H1 (cell line): ENCODE measurements around the gene SMIM33. TPM values are rescaled to one million over a fixed set of nuclear protein-coding genes. Genes with fewer than 3 reads are reported as not detected.

Experiments
- CTCF ChIA-PET: fragments of 300-600 bp; sonication (Branson Sonifier 250); formaldehyde crosslinking; loops from one replicate; lab custom pipeline; 2021; ENCODE audit not compliant: partially characterized antibody; lab: Charles Lee
- POLR2A ChIA-PET: fragments of 300-600 bp; sonication (Branson Sonifier 250); formaldehyde crosslinking; loops from one replicate; lab custom pipeline; 2021; ENCODE audit warnings: inconsistent platforms; ENCODE audit not compliant: partially characterized antibody; lab: Charles Lee
- DNase-seq, 2 experiments: peaks; one replicate each; pipeline versions ENCODE4 v3.0.0 to v3.0.0-alpha.2; 2010 to 2022; ENCODE audit warnings: low spot score in 2 of 2, low read depth in 1 of 2, mixed read lengths in 1 of 2
- FAIRE-seq: peaks from 2 replicates; lab custom pipeline; 2011; peaks lifted over from hg19 to GRCh38; lab: Jason Lieb, UNC
- H2AFZ ChIP-seq: 2 replicates; pipeline ENCODE4 v1.8.1; 2012; ENCODE audit warnings: low read length, inconsistent platforms
- H2AK5ac ChIP-seq: 2 replicates; pipeline ENCODE4 v1.6.1; 2013; ENCODE audit warnings: low read depth, low read length
- H2BK120ac ChIP-seq: replicated peaks from 2 replicates; pipeline ENCODE3; 2013; ENCODE audit warnings: low read depth, low read length, inconsistent platforms
- H2BK12ac ChIP-seq: 2 replicates; pipeline ENCODE4 v1.6.1; 2013; ENCODE audit warnings: low read depth, low read length
- H2BK15ac ChIP-seq: 2 replicates; pipeline ENCODE4 v1.6.1; 2013; ENCODE audit warnings: low read length
- H2BK20ac ChIP-seq: 2 replicates; pipeline ENCODE4 v1.6.1; 2013; ENCODE audit warnings: low read length
- H2BK5ac ChIP-seq: 2 replicates; pipeline ENCODE4 v1.6.1; 2013; ENCODE audit warnings: low read depth, low read length
- H3K14ac ChIP-seq: 2 replicates; pipeline ENCODE4 v1.6.1; 2013; ENCODE audit warnings: inconsistent platforms; ENCODE audit not compliant: insufficient read length
- H3K18ac ChIP-seq: 2 replicates; pipeline ENCODE4 v1.6.1; 2013; ENCODE audit warnings: low read length; ENCODE audit errors: extremely low read depth
- H3K23ac ChIP-seq: 2 replicates; pipeline ENCODE4 v1.6.1; 2013; ENCODE audit warnings: inconsistent platforms; ENCODE audit not compliant: insufficient read length
- H3K23me2 ChIP-seq: 2 replicates; pipeline ENCODE4 v1.6.1; 2013; ENCODE audit warnings: low read depth, low read length
- H3K27ac ChIP-seq: 2 replicates; pipeline ENCODE4 v1.6.1; 2011; ENCODE audit warnings: low read depth, low read length, inconsistent platforms
- H3K27me3 ChIP-seq, 4 experiments: replicated peaks in 1 of 4; 1 replicate in 1 of 4; 2 replicates in 3 of 4; pipeline versions ENCODE4 v1.6.1 to v1.8.1; 2011 to 2013; ENCODE audit warnings: low read length in 3 of 4, mild to moderate bottlenecking in 3 of 4, inconsistent platforms in 2 of 4, mixed read lengths in 2 of 4, moderate library complexity in 1 of 4; ENCODE audit not compliant: control insufficient read depth in 3 of 4, insufficient read depth in 3 of 4; ENCODE audit errors: extremely low read depth in 1 of 4
- H3K36me3 ChIP-seq, 4 experiments: 2 replicates each; pipeline versions ENCODE4 v1.6.1 to v1.8.1; 2011 to 2013; ENCODE audit warnings: mild to moderate bottlenecking in 4 of 4, low read length in 3 of 4, moderate library complexity in 2 of 4, control low read depth in 1 of 4, inconsistent platforms in 1 of 4; ENCODE audit not compliant: insufficient read depth in 4 of 4, control insufficient read depth in 2 of 4
- H3K4ac ChIP-seq: replicated peaks from 2 replicates; pipeline ENCODE3; 2013; ENCODE audit warnings: low read length, low read depth, mixed read lengths, inconsistent platforms; ENCODE audit not compliant: insufficient read length
- H3K4me1 ChIP-seq, 4 experiments: replicated peaks in 1 of 4; 1 replicate in 1 of 4; 2 replicates in 3 of 4; pipeline versions ENCODE4 v1.6.1 to v1.8.1; 2011 to 2013; ENCODE audit warnings: low read length in 3 of 4, inconsistent platforms in 2 of 4, mixed read lengths in 1 of 4; ENCODE audit not compliant: insufficient read depth in 4 of 4, control insufficient read depth in 3 of 4
- H3K4me2 ChIP-seq, 2 experiments: 2 replicates each; pipeline versions ENCODE4 v1.6.1 to v1.8.1; 2011 to 2013; ENCODE audit warnings: low read depth in 2 of 2, low read length in 2 of 2, control low read depth in 1 of 2, inconsistent platforms in 1 of 2, mild to moderate bottlenecking in 1 of 2; ENCODE audit not compliant: insufficient read depth in 1 of 2
- H3K4me3 ChIP-seq, 4 experiments: fragments of 200-600, 300-600 bp in 1 of 4; sonication (generic), shearing (Covaris generic), sonication (Bioruptor Twin) in 1 of 4; 2 replicates each; pipeline versions ENCODE4 v1.5.1 to v1.8.1; 2011 to 2016; ENCODE audit warnings: low read length in 4 of 4, low read depth in 3 of 4, control low read depth in 2 of 4, inconsistent platforms in 2 of 4, mild to moderate bottlenecking in 2 of 4, mixed read lengths in 1 of 4, moderate library complexity in 1 of 4; ENCODE audit not compliant: insufficient read depth in 2 of 4; ENCODE audit errors: extremely low read depth in 1 of 4
- H3K56ac ChIP-seq: replicated peaks from 2 replicates; pipeline ENCODE3; 2013; ENCODE audit warnings: low read depth, mild to moderate bottlenecking, mixed read lengths, low read length, inconsistent platforms; ENCODE audit not compliant: insufficient read length
- H3K79me1 ChIP-seq: 2 replicates; pipeline ENCODE4 v1.6.1; 2013; ENCODE audit warnings: low read depth, low read length, control low read depth
- H3K79me2 ChIP-seq, 2 experiments: 2 replicates each; pipeline versions ENCODE4 v1.6.1 to v1.8.1; 2012 to 2013; ENCODE audit warnings: low read length in 2 of 2, mild to moderate bottlenecking in 2 of 2, inconsistent platforms in 1 of 2; ENCODE audit not compliant: insufficient read depth in 2 of 2, control insufficient read depth in 1 of 2
- H3K9ac ChIP-seq, 4 experiments: replicated peaks in 1 of 4; 1 replicate in 1 of 4; 2 replicates in 3 of 4; pipeline versions ENCODE4 v1.6.1 to v1.8.1; 2011 to 2013; ENCODE audit warnings: low read depth in 3 of 4, low read length in 3 of 4, control low read depth in 2 of 4, mild to moderate bottlenecking in 2 of 4, moderate library complexity in 2 of 4, inconsistent platforms in 1 of 4; ENCODE audit errors: extremely low read depth in 1 of 4
- H3K9me3 ChIP-seq, 2 experiments: 2 replicates each; pipeline versions ENCODE4 v1.6.1 to v1.8.1; 2012 to 2013; ENCODE audit warnings: mild to moderate bottlenecking in 2 of 2, moderate library complexity in 2 of 2, control low read depth in 1 of 2, inconsistent platforms in 1 of 2, low read depth in 1 of 2, low read length in 1 of 2, mixed read lengths in 1 of 2; ENCODE audit not compliant: insufficient read depth in 2 of 2
- H4K20me1 ChIP-seq, 2 experiments: replicated peaks in 1 of 2; 2 replicates each; pipeline versions ENCODE3 to v1.8.1; 2011 to 2013; ENCODE audit warnings: inconsistent platforms in 2 of 2, low read length in 2 of 2, mild to moderate bottlenecking in 1 of 2; ENCODE audit not compliant: insufficient read depth in 2 of 2, control insufficient read depth in 1 of 2
- H4K5ac ChIP-seq: 2 replicates; pipeline ENCODE4 v1.6.1; 2013; ENCODE audit warnings: low read length, low read depth, mixed read lengths, inconsistent platforms; ENCODE audit not compliant: insufficient read length
- H4K8ac ChIP-seq: 2 replicates; pipeline ENCODE4 v1.8.0; 2013; ENCODE audit warnings: mild to moderate bottlenecking, moderate library complexity, low read length, inconsistent platforms; ENCODE audit not compliant: insufficient read depth; ENCODE audit errors: extremely low read depth
- H4K91ac ChIP-seq: replicated peaks from 2 replicates; pipeline ENCODE3; 2013; ENCODE audit warnings: low read length, mixed read lengths, inconsistent platforms; ENCODE audit not compliant: insufficient read length
- CTBP2 ChIP-seq: IDR thresholded peaks from 2 replicates; pipeline ENCODE4 v1.7.0; 2011; ENCODE audit warnings: borderline replicate concordance, mild to moderate bottlenecking, moderate library complexity, mixed read lengths, low read length; ENCODE audit not compliant: insufficient read depth, insufficient read length
- POU5F1 ChIP-seq: IDR thresholded peaks from 2 replicates; pipeline ENCODE4 v1.6.1; 2011; ENCODE audit warnings: low read depth, mild to moderate bottlenecking, low read length, moderate library complexity
- SP1 ChIP-seq: IDR thresholded peaks from 2 replicates; pipeline ENCODE4 v1.6.1; 2011; ENCODE audit warnings: low read depth, low read length
- TCF12 ChIP-seq: IDR thresholded peaks from 2 replicates; pipeline ENCODE4 v1.6.1; 2011; ENCODE audit warnings: low read depth, mild to moderate bottlenecking, low read length
- WGBS, 2 experiments: shearing (Covaris generic) in 1 of 2; methylation state at CpG; one replicate each; pipeline versions ENCODE4 v1.1.6 to v1.1.7; 2013 to 2015; ENCODE audit warnings: low lambda C conversion rate in 2 of 2, mixed read lengths in 2 of 2, inconsistent platforms in 1 of 2, low coverage in 1 of 2, missing lambda C conversion rate in 1 of 2; ENCODE audit not compliant: insufficient replicate concordance in 2 of 2, insufficient coverage in 1 of 2, insufficient read length in 1 of 2; ENCODE audit errors: extremely low coverage in 1 of 2, missing lambda C conversion rate in 1 of 2; 5-methylcytosine and 5-hydroxymethylcytosine counted together
- polyA plus RNA-seq, 7 experiments: library from polyadenylated mRNA; depleted of rRNA in 3 of 7; stranded (reverse) in 5 of 7; unstranded in 2 of 7; fragments of >200 nt in 5 of 7; fragments of 200-250 nt in 2 of 7; gene quantifications; 1 replicate in 5 of 7; 2 replicates in 1 of 7; 4 replicates in 1 of 7; pipeline versions ENCODE4 v1.2.1 to v1.2.3, GENCODE V29; 2011 to 2013; ENCODE audit warnings: missing spikeins in 2 of 7, mixed read lengths in 2 of 7
- total RNA-seq: library from RNA; stranded (reverse); fragmentation: NEBNext Ultra II Directional; extraction: Animal tissue kit (Norgen Biotek cat#: 25700); gene quantifications from 2 replicates; pipeline ENCODE4 v1.2.1, GENCODE V29; 2021
- TF ChIP-seq, protein P1 (sequence below): IDR thresholded peaks from 2 replicates; pipeline ENCODE4 v1.6.1; 2011; ENCODE audit warnings: low read depth, mild to moderate bottlenecking, low read length; ENCODE audit not compliant: insufficient read depth

SMIM33 gene
- total and polyA plus RNA-seq, 2 of the 8 experiments (the other 6 are each of a cell fraction or from before 2014, with no cell fraction given): not detected

DNA sequence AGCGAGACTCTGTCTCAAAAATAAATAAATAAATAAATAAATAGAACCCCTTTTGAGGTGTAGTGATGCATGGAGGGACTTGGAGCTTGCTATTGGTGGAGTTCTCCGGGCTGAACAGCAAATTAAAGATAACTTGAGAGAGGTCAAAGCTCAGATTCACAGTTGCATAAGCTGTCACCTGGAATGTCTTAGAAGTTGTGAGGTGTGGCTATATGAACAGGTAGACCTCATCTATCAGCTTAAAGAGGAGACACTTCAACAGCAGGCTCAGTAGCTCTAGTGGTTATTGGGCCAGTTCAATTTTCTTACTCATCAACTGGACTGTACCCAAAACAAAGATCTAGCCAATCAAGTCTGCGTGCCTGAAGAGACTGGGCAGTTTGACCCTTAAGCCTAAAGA is 23.5 kb downstream of the SMIM33 start:
- Histone ChIP-seq H3K36me3 (no peaks in the 10 kb centered on the region), H2AK5ac (no peak overlapping the region), H3K14ac (no peak overlapping the region), H4K91ac (no peak overlapping the region), H2BK15ac (no peak overlapping the region), H3K27ac (no peak overlapping the region), H3K9ac (no peak overlapping the region), H3K4ac (no peak overlapping the region), H3K4me3 (no peak overlapping the region), H3K79me1 (no peaks in the 10 kb centered on the region), H3K23me2 (no peaks in the 10 kb centered on the region), H2BK20ac (no peak overlapping the region), H3K27me3 (no peaks in the 10 kb centered on the region), H3K23ac (no peak overlapping the region), H4K20me1 (no peaks in the 10 kb centered on the region), H3K9me3 (no peaks in the 10 kb centered on the region), H4K8ac (no peak overlapping the region), H2AFZ (no peak overlapping the region), H2BK12ac (no peak overlapping the region), H3K4me1 (no peaks in the 10 kb centered on the region), H2BK5ac (no peak overlapping the region), H2BK120ac (no peak overlapping the region), H3K18ac (no peak overlapping the region), H3K79me2 (no peaks in the 10 kb centered on the region), H3K56ac (no peak overlapping the region), H4K5ac (no peak overlapping the region), H3K4me2 (no peak overlapping the region)
- CTCF ChIA-PET: interaction anchor here (0.5 to 12.9 kb wide), 5 partner anchors 12 to 71 kb away, joined by 3 to 122 read pairs (median 7); partner anchors contain the start of gene STING1
- WGBS, 2 experiments: 92% methylated on average over 3 of the region's 3 CpGs; no CpG with 5 or more reads in 1 of the 2 experiments
- TF ChIP-seq, protein P1, sequence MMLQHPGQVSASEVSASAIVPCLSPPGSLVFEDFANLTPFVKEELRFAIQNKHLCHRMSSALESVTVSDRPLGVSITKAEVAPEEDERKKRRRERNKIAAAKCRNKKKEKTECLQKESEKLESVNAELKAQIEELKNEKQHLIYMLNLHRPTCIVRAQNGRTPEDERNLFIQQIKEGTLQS: no peak
- no peak for TF ChIP-seq CTBP2
- TF ChIP-seq POU5F1: no peak
- TF ChIP-seq SP1: no peak
- TF ChIP-seq TCF12: no peak
- POLR2A ChIA-PET: interaction anchor here (1.0 to 1.4 kb wide), 2 partner anchors 49 to 65 kb away, joined by 3 read pairs; no protein-coding TSS in a partner anchor
- no peak for FAIRE-seq
- DNase-seq: no peak
